Prostate gland (tissue), 2 donors: ENCODE data around the gene STOM.

Experiments
- POLR2A ChIP-seq: fragments of 450-650 bp; IDR thresholded peaks from one replicate; pipeline ENCODE4 v1.6.1; 2016; ENCODE audit warnings: antibody characterized with exemption, mild to moderate bottlenecking
- TF ChIP-seq, protein P1 (sequence below), 4 experiments: fragments of 200-600 bp in 2 of 4; fragments of 450-650 bp in 2 of 4; sonication (generic) in 2 of 4; IDR thresholded peaks; 1 replicate in 3 of 4; 2 replicates in 1 of 4; pipeline ENCODE4 v1.5.1; 2016 to 2019; ENCODE audit warnings: antibody characterized with exemption in 4 of 4, mild to moderate bottlenecking in 2 of 4, moderate library complexity in 2 of 4

DNA sequence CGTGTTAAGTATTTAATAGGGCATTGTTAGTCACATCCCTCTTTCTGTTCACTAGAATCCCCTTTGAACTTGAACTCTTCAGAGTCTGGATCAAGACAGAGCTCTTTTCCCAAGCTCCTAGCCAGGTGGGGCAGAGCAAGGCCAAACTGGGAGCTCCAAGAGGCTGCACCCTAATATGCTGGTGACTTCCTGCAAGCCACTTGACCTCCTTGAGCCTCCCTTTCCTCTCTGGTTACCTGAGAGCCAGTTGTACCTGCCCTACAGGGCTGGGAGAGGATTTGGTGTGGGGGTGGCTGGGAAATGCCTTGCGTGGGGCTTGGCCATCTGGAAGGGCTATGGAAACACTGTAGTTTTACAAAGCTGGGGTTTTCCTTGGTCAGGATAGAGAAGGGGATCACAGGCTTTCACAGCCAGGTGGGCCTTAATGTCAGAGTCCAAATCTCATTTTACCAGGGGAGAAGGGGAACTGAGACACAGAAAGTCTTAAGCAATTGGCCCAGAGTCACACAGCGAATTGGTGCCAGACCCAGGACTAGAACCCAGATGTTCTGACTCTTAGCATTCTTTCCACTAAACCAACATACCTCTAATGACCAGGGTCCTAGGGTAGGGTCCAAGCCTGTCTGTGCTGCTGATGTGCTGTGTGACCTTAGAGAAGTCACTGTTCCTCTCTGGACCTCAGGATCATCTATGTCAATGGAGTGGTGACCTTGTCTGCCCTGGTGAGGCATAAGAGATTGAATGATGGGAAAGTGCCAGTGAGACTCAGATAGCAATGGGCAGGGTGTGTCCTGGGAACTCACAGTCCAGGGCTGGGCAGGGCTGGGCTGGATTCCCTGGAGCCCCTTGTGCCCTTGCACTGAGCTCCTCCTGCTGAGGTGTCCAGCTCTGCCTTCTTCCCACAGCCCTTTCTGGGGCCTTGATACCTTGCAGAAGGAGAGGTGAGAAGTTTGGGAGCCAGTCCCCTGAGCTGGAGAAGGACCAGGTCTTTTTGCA lies 66.3 kb downstream of the STOM start:
- TF ChIP-seq POLR2A: no peak
- TF ChIP-seq, protein P1, sequence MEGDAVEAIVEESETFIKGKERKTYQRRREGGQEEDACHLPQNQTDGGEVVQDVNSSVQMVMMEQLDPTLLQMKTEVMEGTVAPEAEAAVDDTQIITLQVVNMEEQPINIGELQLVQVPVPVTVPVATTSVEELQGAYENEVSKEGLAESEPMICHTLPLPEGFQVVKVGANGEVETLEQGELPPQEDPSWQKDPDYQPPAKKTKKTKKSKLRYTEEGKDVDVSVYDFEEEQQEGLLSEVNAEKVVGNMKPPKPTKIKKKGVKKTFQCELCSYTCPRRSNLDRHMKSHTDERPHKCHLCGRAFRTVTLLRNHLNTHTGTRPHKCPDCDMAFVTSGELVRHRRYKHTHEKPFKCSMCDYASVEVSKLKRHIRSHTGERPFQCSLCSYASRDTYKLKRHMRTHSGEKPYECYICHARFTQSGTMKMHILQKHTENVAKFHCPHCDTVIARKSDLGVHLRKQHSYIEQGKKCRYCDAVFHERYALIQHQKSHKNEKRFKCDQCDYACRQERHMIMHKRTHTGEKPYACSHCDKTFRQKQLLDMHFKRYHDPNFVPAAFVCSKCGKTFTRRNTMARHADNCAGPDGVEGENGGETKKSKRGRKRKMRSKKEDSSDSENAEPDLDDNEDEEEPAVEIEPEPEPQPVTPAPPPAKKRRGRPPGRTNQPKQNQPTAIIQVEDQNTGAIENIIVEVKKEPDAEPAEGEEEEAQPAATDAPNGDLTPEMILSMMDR (IDR thresholded peaks at IDR 0.05): no peak
